ENCODE measurements around the gene KCNQ5.

KCNQ5 gene

DNA sequence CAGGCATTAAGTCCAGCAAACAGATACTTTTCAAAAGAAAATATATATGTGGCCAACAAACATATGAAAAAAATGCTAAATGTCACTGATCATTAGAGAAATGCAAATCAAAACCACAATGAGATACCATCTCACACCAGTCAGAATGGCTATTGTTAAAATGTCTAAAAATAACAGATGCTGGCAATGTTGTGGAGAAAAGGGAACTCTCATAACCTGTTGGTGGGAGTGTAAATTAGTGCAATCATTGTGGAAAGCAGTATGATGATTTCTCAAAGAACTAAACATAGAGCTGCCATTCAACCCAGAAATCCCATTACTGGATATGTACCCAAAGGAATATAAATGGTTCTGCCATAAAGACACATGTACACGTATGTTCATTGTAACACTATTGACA is 20.6 kb downstream of the KCNQ5 start:
- no peak for DNase-seq

DNA sequence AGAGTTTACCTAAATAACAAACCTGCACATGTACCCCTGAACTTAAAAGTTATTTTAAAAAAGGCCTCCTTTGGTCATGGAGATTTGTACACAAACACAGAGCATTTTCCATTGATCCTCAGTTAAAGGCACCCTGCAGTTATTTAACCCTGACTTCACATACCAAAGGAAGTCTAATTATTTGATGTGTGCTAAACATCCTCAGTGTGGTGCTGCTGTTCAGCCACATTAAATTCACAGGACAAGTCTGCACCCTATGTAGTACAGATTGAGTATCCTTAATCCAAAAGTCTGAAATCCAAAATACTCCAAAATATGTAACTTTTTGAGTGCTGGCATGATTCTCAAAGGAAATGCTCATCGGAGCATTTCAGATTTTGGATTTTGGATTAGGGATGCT is 21.4 kb downstream of the KCNQ5 start:
- no peak for DNase-seq

DNA sequence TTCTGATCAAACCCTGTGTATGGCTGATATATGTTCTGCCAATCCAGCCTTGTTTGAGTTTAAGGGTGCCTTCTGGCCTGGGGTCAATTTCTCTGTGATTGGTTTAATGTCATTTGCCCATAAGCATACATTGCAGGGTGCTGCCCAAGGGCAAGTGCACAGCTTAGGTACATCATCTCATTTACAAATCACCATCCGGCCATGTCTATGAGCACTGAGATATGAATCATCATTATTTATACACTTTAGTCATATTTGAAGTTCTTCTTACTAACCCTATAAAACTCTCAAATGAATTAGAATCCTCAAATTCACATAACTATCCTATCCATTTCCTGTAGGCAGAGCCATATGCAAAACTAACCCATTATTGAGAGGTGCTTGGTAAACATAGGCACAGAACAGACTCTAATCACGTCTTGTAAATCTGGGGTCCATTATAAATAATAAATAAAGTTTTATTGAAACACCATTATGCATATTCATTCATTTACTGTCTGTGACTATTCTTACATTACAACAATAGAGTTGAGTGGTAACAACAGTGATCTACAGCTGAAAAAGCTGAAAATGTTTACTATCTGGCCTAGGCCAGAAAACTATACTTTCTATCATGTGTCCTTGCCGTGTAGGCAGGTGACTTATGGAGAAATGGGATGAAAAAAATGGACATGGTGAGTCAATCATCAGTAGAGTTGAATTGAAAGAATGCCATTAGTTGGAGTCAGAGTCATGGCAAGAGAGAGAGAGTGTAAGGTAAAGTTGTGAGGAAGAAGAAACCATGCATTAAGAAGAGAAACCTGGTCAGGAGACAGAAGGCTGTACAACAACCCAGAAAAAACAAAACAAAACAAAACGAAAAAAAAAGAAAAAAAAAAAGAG is 25.0 kb downstream of the KCNQ5 start:
- DNase-seq, result no peak

DNA sequence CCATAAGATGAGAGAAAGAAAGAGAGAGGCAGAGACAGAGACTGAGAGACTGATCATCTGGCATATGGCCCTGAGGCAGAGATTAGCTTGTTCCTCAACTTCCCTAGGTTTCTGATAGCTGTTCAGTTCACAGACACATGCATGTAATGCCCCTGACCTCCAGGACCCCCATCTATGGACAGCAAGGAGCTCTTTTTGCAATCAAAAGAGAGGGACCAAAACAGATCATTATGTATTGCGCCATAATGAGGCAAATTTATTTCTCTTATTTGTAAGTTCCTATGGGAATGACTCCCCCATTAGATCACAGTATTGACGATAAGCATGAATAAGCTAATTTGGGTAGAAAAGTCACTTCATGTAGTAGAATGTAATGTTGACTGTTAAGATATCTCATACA is 25.6 kb downstream of the KCNQ5 start:
- DNase-seq, result no peak

- DNase-seq, result no peak
Measured at GRCh38 chr6:72649032-72649984, 27.4 kb downstream of the KCNQ5 start.

- no peak for DNase-seq
Measured at GRCh38 chr6:72650081-72650745, 28.3 kb downstream of the KCNQ5 start.

GRCh38 chr6:72651174-72651573 is 29.3 kb downstream of the KCNQ5 start:
- DNase-seq, result no peak

DNA sequence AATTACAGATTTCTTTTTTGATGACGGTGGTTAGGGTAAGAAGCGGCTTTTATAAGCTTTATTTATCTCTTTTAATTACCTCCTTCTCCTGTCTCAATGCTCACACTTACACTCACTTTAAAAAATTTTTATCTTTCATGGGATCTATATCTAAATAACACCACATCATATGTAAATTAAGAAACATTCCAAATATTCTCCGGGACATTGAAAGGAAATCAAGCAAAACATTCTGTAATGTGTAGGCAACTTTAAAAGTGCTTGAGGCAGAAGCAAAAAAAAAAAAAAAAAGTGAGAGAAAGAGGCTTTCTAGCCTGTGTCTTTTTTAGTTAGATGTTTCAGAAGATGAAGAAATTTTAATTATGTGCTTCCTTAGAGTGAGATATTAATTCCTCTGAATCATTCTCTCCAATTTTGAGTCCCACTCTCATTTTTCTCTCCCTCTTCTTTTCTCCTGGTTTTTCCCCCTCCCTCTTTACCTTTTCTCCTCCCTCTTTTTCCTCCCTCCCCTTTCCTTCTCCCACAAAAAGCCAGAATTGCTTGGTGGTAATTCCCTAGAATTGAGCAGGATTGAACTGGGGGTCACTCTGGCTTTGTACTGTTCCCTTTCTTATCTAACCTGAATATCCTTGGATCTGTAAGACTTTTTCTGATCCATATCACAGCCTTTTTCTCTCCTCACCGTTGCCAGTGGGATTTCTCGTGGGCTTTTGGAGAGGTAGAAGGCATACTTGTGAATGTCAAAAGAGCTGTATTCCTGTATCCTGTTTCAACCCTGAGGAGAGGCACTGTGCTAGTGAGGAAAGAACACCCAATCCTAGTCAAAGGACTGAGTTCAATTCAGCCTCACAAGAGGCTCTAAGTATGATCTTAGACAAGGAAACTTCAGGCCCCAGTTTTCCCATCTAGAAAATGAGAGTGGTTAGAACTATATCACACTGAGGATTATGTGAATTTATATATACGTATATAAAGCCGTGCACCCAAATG is 30.4 kb downstream of the KCNQ5 start:
- DNase-seq, result no peak

GRCh38 chr6:72653026-72653425 is 31.2 kb downstream of the KCNQ5 start:
- no peak for DNase-seq

DNA sequence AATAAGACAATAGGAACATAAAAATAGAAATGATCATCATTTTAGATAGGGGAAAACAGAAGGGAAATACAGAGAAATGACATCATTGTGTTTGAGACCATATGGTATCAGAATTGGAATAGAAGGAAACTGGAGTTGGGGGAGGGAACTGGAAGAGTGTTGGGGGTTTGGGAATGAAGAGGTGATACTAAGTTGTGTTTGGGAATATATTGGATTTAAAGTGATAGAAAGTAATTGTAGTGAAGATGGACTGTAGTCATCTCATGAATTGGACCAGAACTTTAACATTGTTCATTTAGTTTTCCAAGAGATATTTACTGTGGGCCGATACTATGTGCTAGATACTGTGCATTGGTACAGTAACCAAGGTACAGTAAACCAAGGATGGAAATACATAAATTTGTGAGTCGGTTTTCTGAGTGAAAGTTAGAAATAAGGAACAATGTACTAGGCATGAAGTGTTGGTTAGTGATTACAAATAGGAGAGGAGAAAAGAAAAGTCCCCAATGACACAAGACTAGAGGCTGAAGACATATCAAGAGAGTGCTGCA is 32.3 kb downstream of the KCNQ5 start:
- DNase-seq, result no peak

- no peak for DNase-seq
Measured at GRCh38 chr6:72657407-72658197, 35.7 kb downstream of the KCNQ5 start.

DNA sequence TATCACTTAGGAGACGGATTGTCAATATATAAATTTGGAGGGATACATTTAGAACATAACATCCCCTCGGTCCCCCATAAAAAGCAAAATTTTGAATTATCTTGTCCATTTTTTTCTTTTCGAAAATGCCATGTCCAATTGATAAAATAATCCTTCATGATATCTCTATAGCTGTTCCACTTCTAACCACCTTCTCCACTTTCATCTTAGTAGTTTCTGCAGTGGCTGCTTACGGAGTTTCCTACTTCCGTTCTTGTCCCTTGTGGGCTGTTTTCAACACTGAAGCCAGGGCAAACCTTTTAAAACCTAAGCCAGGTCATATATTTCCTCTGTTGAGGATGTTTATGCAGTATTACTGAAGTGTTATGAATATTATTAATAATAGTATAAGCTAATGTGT is 37.9 kb downstream of the KCNQ5 start:
- DNase-seq, result no peak

DNA sequence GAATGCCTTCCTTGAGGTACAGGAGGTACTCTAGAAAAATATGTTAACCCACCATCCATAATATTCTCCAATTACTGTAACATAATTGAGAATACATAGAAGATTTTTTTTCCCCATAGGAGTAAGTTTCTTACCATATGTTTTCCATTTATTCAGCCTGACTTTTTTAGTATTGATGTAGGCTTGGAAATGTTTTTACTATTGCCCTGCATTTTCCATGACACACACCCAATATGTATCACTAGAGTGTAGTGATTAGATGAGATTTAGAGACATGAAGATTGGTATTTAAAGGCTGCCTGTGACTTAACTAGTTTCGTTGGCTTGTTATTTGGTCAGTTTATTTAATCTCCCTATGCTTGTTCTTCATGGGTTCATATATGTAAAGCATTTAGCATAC is 39.5 kb downstream of the KCNQ5 start:
- DNase-seq, result no peak

- no peak for DNase-seq
Measured at GRCh38 chr6:72665599-72665998, 43.7 kb downstream of the KCNQ5 start.

DNA sequence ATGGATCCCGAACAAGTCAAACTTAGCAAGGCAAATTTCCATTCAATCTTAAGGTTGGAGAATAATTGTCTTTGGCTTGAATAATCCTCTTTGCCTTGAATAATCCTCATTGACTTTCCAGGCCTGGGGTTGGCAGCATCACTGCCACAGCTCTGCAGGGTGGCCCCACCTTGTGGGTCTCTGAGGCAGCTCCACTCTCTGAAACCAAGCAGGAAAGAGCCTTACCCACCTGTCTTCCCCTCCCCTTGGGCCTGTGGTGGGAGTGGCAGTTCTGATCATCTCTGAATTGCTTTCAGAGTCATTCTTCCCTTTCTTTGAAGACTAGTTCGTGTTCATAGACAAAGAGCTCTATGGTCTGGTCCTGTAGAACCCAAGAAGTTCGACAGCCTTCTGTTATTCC is 47.5 kb downstream of the KCNQ5 start:
- DNase-seq, result no peak

GRCh38 chr6:72672906-72673305 is 51.0 kb downstream of the KCNQ5 start:
- no peak for DNase-seq

DNA sequence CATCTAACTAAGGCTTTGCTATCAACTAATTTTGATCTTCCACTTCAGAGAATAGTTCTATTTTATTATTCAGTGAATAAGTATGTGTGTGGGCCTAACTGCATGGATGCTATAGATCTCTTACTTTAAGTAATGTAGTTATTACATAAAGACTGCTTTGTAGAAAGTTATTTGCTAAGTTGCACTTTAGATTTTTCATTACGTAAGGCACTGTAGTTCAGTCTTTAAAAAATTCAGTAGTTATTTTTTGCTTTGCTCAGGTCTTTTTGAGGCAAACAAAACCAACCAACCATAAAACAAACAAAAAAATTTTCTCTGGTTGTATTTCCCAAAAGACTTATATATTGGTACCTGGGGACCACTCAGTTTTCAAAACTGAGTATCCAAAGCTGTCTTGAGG is 53.0 kb downstream of the KCNQ5 start:
- no peak for DNase-seq

DNA sequence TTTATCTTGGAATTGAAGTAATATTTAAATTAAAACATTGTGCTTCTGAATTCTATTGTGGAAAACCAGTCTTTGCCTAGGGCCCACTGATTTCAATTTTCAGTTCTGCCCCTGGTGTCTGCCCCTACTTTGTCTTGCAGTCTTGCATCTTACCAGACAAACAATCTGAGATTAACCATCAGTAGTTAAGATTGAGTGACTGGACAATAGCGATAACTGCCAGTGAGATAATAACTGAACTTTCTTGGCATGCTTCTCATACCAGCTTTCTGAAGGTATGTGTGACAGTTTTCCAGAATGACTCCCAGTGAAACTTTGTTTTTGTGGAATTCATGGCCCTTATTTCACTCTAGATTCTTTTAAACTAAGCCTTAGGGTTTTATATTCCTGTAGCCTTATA is 53.5 kb downstream of the KCNQ5 start:
- no peak for DNase-seq

GRCh38 chr6:72676995-72677394 is 55.1 kb downstream of the KCNQ5 start:
- no peak for DNase-seq

DNA sequence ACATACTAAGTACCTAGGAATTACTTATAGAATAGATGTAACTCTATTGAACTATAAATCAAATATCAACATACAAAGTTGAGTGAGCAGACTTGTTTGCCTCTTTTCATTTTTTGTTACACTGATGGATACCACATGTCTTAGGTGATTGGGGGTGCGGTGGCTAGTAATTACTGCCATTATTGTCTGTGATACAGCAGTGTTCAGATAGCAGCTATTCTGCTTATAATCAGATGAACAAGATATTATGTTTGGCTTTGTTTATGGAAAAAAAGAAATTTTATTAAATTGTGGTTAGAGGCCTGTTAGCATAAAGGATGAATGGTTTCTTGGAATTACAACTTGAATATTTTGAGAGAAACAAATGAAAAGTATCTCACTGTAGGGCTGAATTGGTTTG is 55.9 kb downstream of the KCNQ5 start:
- no peak for DNase-seq

DNA sequence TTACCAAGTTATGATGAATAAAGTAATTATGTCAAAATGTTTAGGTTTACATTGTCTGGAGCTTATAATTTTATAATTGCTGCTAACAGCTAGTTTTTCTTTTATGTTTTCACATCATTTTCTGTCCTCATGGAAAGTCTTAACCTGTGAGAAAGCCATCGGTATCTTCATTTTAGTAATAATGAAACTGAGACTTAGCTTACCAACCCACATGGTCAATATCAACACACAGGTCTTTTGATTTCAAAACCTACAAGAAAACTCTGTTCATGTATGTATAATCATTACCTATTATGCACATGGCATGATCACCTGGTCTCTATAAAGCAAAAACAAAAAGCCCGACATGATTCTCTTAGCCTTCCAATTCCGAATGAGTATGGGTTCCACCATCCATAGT is 61.9 kb downstream of the KCNQ5 start:
- DNase-seq, result no peak

All from GOT3 (cell line).